H9 (cell line): ENCODE results near the gene ADISSP. TPM values are rescaled to one million over a fixed set of nuclear protein-coding genes. Genes with fewer than 3 reads are reported as not detected.

ENCODE experiments used
- DNase-seq: peaks from one replicate; pipeline ENCODE4 v3.0.0-alpha.2; 2017
- H2AFZ ChIP-seq: one replicate; pipeline ENCODE4 v1.6.1; 2013; ENCODE audit warnings: mild to moderate bottlenecking, low read length, control low read depth, moderate library complexity
- H2AK5ac ChIP-seq: 2 replicates; pipeline ENCODE4 v1.6.1; 2013; ENCODE audit warnings: low read length, control low read depth, mixed read lengths; ENCODE audit not compliant: insufficient read length
- H2BK120ac ChIP-seq: one replicate; pipeline ENCODE4 v1.6.1; 2013; ENCODE audit warnings: low read depth, mild to moderate bottlenecking, low read length, control low read depth, inconsistent platforms; ENCODE audit not compliant: poor library complexity, severe bottlenecking
- H2BK12ac ChIP-seq: 2 replicates; pipeline ENCODE4 v1.6.1; 2013; ENCODE audit warnings: low read length, control low read depth, mixed read lengths, low read depth; ENCODE audit not compliant: insufficient read length
- H2BK15ac ChIP-seq: 2 replicates; pipeline ENCODE4 v1.6.1; 2013; ENCODE audit warnings: low read depth, low read length, control low read depth
- H2BK20ac ChIP-seq: one replicate; pipeline ENCODE4 v1.6.1; 2013; ENCODE audit warnings: low read depth, mild to moderate bottlenecking, low read length, control low read depth, inconsistent platforms; ENCODE audit not compliant: poor library complexity, severe bottlenecking
- H2BK5ac ChIP-seq: 2 replicates; pipeline ENCODE4 v1.6.1; 2013; ENCODE audit warnings: low read length, control low read depth, mixed read lengths; ENCODE audit not compliant: insufficient read length
- H3K14ac ChIP-seq: 2 replicates; pipeline ENCODE4 v1.6.1; 2013; ENCODE audit warnings: low read length, control low read depth; ENCODE audit not compliant: insufficient read depth
- H3K18ac ChIP-seq: 2 replicates; pipeline ENCODE4 v1.6.1; 2013; ENCODE audit warnings: low read depth, mild to moderate bottlenecking, mixed read lengths, low read length, control low read depth; ENCODE audit not compliant: insufficient read length
- H3K23ac ChIP-seq: 2 replicates; pipeline ENCODE4 v1.6.1; 2013; ENCODE audit warnings: low read length, control low read depth, mixed read lengths, low read depth; ENCODE audit not compliant: insufficient read length
- H3K23me2 ChIP-seq: 2 replicates; pipeline ENCODE4 v1.6.1; 2013; ENCODE audit warnings: low read depth, mild to moderate bottlenecking, mixed read lengths, low read length, control low read depth; ENCODE audit not compliant: insufficient read length, poor library complexity, severe bottlenecking
- H3K27ac ChIP-seq: 2 replicates; pipeline ENCODE4 v1.5.1; 2013; ENCODE audit warnings: low read length, control low read depth, mixed read lengths, low read depth; ENCODE audit not compliant: insufficient read length
- H3K27me3 ChIP-seq: 2 replicates; pipeline ENCODE4 v1.6.1; 2013; ENCODE audit warnings: low read length, control low read depth, inconsistent platforms; ENCODE audit not compliant: insufficient read depth
- H3K4ac ChIP-seq: 2 replicates; pipeline ENCODE4 v1.6.1; 2013; ENCODE audit warnings: low read depth, mild to moderate bottlenecking, control low read depth, inconsistent platforms, low read length, moderate library complexity
- H3K4me1 ChIP-seq: 2 replicates; pipeline ENCODE4 v1.6.1; 2013; ENCODE audit warnings: low read length, control low read depth, inconsistent platforms; ENCODE audit not compliant: insufficient read depth
- H3K4me2 ChIP-seq: 2 replicates; pipeline ENCODE4 v1.6.1; 2013; ENCODE audit warnings: low read length, control low read depth, mixed read lengths; ENCODE audit not compliant: insufficient read length, insufficient read depth
- H3K56ac ChIP-seq: 2 replicates; pipeline ENCODE4 v1.6.1; 2013; ENCODE audit warnings: low read depth, mild to moderate bottlenecking, mixed read lengths, low read length, control low read depth; ENCODE audit not compliant: insufficient read length
- H3K79me1 ChIP-seq: 2 replicates; pipeline ENCODE4 v1.6.1; 2013; ENCODE audit warnings: low read depth, mild to moderate bottlenecking, moderate library complexity, low read length, control low read depth, inconsistent platforms; ENCODE audit not compliant: insufficient read depth, poor library complexity, severe bottlenecking
- H3K79me2 ChIP-seq: 2 replicates; pipeline ENCODE4 v1.6.1; 2013; ENCODE audit warnings: low read length, control low read depth, inconsistent platforms; ENCODE audit not compliant: insufficient read depth
- H3K9ac ChIP-seq: 2 replicates; pipeline ENCODE4 v1.6.1; 2013; ENCODE audit warnings: low read length, control low read depth, mixed read lengths; ENCODE audit not compliant: insufficient read length; ENCODE audit errors: extremely low read depth
- H3K9me3 ChIP-seq: one replicate; pipeline ENCODE4 v1.6.1; 2013; ENCODE audit warnings: low read depth, low read length, inconsistent platforms; ENCODE audit not compliant: control insufficient read depth
- H3T11ph ChIP-seq: one replicate; pipeline ENCODE4 v1.6.1; 2013; ENCODE audit warnings: mild to moderate bottlenecking, low read length, control low read depth, inconsistent platforms
- H4K20me1 ChIP-seq: one replicate; pipeline ENCODE4 v1.6.1; 2013; ENCODE audit not compliant: control insufficient read depth, insufficient read length, insufficient read depth
- H4K5ac ChIP-seq: 2 replicates; pipeline ENCODE4 v1.6.1; 2013; ENCODE audit warnings: low read depth, mild to moderate bottlenecking, mixed read lengths, low read length, control low read depth; ENCODE audit not compliant: insufficient read length
- H4K8ac ChIP-seq: replicated peaks from 2 replicates; pipeline ENCODE4 v1.6.1; 2013; ENCODE audit warnings: low read length, control low read depth, mixed read lengths, low read depth; ENCODE audit not compliant: insufficient read length
- H4K91ac ChIP-seq: 2 replicates; pipeline ENCODE4 v1.6.1; 2013; ENCODE audit warnings: low read depth, mild to moderate bottlenecking, moderate library complexity, mixed read lengths, low read length, control low read depth; ENCODE audit not compliant: insufficient read length
- H3K27ac Mint-ChIP-seq, 3 experiments: 2 replicates in 2 of 3; 3 replicates in 1 of 3; pipeline ENCODE4 v1.8.0; 2020 to 2021; ENCODE audit warnings: mixed read lengths in 3 of 3, mild to moderate bottlenecking in 1 of 3, moderate library complexity in 1 of 3
- H3K27me3 Mint-ChIP-seq: 2 replicates; pipeline ENCODE4 v1.8.0; 2021; ENCODE audit warnings: low read depth, mild to moderate bottlenecking, moderate library complexity, mixed read lengths
- H3K36me3 Mint-ChIP-seq, 3 experiments: 2 replicates in 2 of 3; 3 replicates in 1 of 3; pipeline ENCODE4 v1.8.0; 2020 to 2021; ENCODE audit warnings: low read depth in 3 of 3, mixed read lengths in 3 of 3; ENCODE audit not compliant: insufficient read depth in 1 of 3
- H3K4me1 Mint-ChIP-seq, 2 experiments: 2 replicates each; pipeline ENCODE4 v1.8.0; 2020; ENCODE audit warnings: mixed read lengths in 2 of 2
- H3K4me3 Mint-ChIP-seq, 2 experiments: 2 replicates in 1 of 2; 3 replicates in 1 of 2; pipeline ENCODE4 v1.8.0; 2020 to 2021; ENCODE audit warnings: mild to moderate bottlenecking in 2 of 2, mixed read lengths in 2 of 2, moderate library complexity in 1 of 2
- H3K9me3 Mint-ChIP-seq, 2 experiments: 2 replicates in 1 of 2; 3 replicates in 1 of 2; pipeline ENCODE4 v1.8.0; 2020; ENCODE audit warnings: mild to moderate bottlenecking in 2 of 2, mixed read lengths in 2 of 2, moderate library complexity in 1 of 2
- CTCF ChIP-seq: fragments of 200-600 bp; sonication (generic); conservative IDR thresholded peaks from 3 replicates; pipeline ENCODE4 v1.8.0; 2021; ENCODE audit warnings: antibody characterized with exemption, mild to moderate bottlenecking
- WGBS: extraction: QIAGEN DNeasy Blood & Tissue Kit; methylation state at CpG from one replicate; pipeline ENCODE4 v1.1.7; 2013; ENCODE audit warnings: missing lambda C conversion rate, low lambda C conversion rate, mixed read lengths; ENCODE audit not compliant: insufficient read length; ENCODE audit errors: extremely low coverage; 5-methylcytosine and 5-hydroxymethylcytosine counted together
- total RNA-seq: library from RNA; stranded (reverse); gene quantifications from 2 replicates; pipeline ENCODE4 v1.2.1, GENCODE V29; 2021

The ADISSP gene
- total RNA-seq, 1 experiment from 2014 or later = 80.9 TPM

- Histone ChIP-seq H3T11ph (no peak overlapping the region), H3K4me2 (no peak overlapping the region), H3K4me1 (no peaks in the 10 kb centered on the region), H3K27ac (no peak overlapping the region), H3K18ac (no peak overlapping the region), H3K23me2 (no peaks in the 10 kb centered on the region), H3K9ac (no peak overlapping the region), H4K20me1 (peaks cover 2% of the 10 kb centered on the region), H2AK5ac (no peak overlapping the region), H3K27me3 (no peaks in the 10 kb centered on the region), H3K9me3 (no peaks in the 10 kb centered on the region), H3K56ac (no peak overlapping the region), H4K91ac (no peak overlapping the region), H4K5ac (no peak overlapping the region), H3K23ac (no peak overlapping the region), H2BK12ac (no peak overlapping the region), H2AFZ (no peak overlapping the region), H4K8ac (no peak overlapping the region), H2BK20ac (no peak overlapping the region), H3K79me2 (no peaks in the 10 kb centered on the region), H3K14ac (no peak overlapping the region), H2BK15ac (no peak overlapping the region), H2BK120ac (no peak overlapping the region), H3K79me1 (no peaks in the 10 kb centered on the region), H2BK5ac (no peak overlapping the region), H3K4ac (no peak overlapping the region)
- peak; percentile 23 for DNase-seq
- no peak overlapping the region; a peak in 1 of 7 replicates for H3K27ac Mint-ChIP-seq
- no peak overlapping the region for H3K4me3 Mint-ChIP-seq
- no peak for TF ChIP-seq CTCF
- H3K27me3 Mint-ChIP-seq = no peaks in the 10 kb centered on the region; the same call in none of the 2 replicates
- H3K36me3 Mint-ChIP-seq = no peaks in the 10 kb centered on the region; a peak in 1 of 7 replicates
- WGBS = no CpG with 5 or more reads among the region's 14 CpGs
- no peaks in the 10 kb centered on the region for H3K9me3 Mint-ChIP-seq
- H3K4me1 Mint-ChIP-seq = no peaks in the 10 kb centered on the region
Observed at GRCh38 chr20:3705491-3705969, 62.0 kb downstream of the ADISSP start.
